ENCODE data around the gene RASGRP4.
A peak's percentile ranks its signal among the peaks of the same experiment; 100 is the strongest.

Gene RASGRP4

GRCh38 chr19:38362076-38362945, 63.7 kb downstream of the RASGRP4 start:
- Histone ChIP-seq H3K4me3 (ENCODE audit: low read depth, low read length) (peak overlapping the region; percentile 62), H3K36me3 (replicated peaks) (no peaks in the 10 kb centered on the region), H3K27ac (no peak overlapping the region), H3K27me3 (replicated peaks) (peaks cover 18% of the 10 kb centered on the region)
- in situ Hi-C loops (cut with HindIII; ENCODE audit: low pct_ligation_motif_present, low sequenced_read_pairs): no loop called here
- peak; percentile 62 for DNase-seq
- TF ChIP-seq CTCF (IDR thresholded peaks at IDR 0.05; ENCODE audit: low read depth, low read length, missing control alignments): no peak

GRCh38 chr19:38361633-38362075, 64.4 kb downstream of the RASGRP4 start:
- no peaks in the 10 kb centered on the region for H3K36me3 ChIP-seq (replicated peaks)
- in situ Hi-C loops (cut with HindIII; ENCODE audit: low pct_ligation_motif_present, low sequenced_read_pairs): no loop called here
- H3K27ac ChIP-seq: no peak overlapping the region
- peaks cover 18% of the 10 kb centered on the region for H3K27me3 ChIP-seq (replicated peaks)
- TF ChIP-seq CTCF (IDR thresholded peaks at IDR 0.05; ENCODE audit: low read depth, low read length, missing control alignments): peak; percentile 28
- peak; percentile 59 for DNase-seq
- H3K4me3 ChIP-seq (ENCODE audit: low read depth, low read length): peak overlapping the region; percentile 62

DNA sequence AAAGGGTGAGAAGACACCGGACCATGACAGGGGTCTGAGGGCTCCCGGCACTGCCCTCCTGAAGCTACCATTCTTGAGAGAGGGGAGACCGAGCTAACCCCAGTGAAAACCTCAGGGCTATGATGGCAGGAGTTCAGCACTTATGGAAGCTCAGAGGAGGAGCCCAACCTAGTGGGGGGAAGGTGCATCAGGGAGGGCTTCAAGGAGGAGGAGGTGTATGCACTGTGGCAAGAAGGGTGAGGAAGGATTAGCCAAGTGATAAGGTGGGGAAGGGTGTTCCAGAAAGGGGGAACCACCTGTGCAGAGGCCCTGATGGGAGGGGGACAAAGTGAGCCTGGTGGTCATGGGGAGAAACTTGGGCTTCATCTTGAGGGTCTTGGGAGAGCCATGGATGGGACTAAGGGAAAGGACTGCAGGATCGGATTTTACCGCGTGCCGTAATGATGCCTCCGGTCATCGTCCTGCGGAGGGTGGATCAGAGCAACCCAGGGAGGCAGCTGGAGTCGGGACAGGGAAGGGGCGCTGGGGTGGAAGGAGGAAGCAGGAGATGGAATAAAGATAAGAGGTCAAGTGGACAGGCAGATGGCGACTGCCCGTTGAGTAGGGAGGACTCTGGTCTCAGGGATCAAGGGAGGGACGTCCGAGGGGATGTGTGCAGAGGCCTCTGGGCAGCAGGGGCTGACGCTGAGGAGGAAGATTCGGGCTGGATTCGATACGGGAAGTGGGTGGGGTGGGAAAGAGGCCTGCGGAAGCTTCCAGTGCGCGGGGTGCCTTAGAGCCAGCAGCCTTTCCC, 65.0 kb downstream of the RASGRP4 start:
- Histone ChIP-seq H3K27ac (no peak overlapping the region), H3K4me3 (ENCODE audit: low read depth, low read length) (peak overlapping the region; percentile 62), H3K36me3 (replicated peaks) (no peaks in the 10 kb centered on the region), H3K27me3 (replicated peaks) (peaks cover 18% of the 10 kb centered on the region)
- in situ Hi-C loops (cut with HindIII; ENCODE audit: low pct_ligation_motif_present, low sequenced_read_pairs): no loop called here
- DNase-seq: no peak
- TF ChIP-seq CTCF (IDR thresholded peaks at IDR 0.05; ENCODE audit: low read depth, low read length, missing control alignments): no peak

DNA sequence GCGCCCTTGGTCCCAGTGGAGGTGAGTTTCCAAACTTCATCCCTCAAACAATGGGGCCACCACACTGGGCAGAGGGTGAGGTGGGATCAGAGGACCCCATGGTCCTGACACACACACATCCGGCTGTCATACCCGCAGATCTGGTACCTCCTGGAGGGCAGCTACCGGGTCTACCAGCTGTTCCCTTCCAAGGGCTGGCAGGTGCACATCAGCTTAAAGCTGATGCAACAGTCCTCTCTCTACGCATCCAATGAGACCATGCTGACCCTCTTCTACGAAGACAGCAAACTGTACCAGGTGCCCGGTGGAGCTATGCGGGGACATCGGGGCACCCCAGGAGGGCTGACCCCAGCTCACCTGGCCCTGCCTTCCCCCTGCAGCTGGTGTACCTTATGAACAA, 65.7 kb downstream of the RASGRP4 start:
- TF ChIP-seq CTCF (IDR thresholded peaks at IDR 0.05; ENCODE audit: low read depth, low read length, missing control alignments): no peak
- no peak overlapping the region for H3K4me3 ChIP-seq (ENCODE audit: low read depth, low read length)
- H3K36me3 ChIP-seq (replicated peaks): no peaks in the 10 kb centered on the region
- in situ Hi-C loops (cut with HindIII; ENCODE audit: low pct_ligation_motif_present, low sequenced_read_pairs): no loop called here
- DNase-seq: no peak
- no peak overlapping the region for H3K27ac ChIP-seq
- peaks cover 18% of the 10 kb centered on the region for H3K27me3 ChIP-seq (replicated peaks)

DNA sequence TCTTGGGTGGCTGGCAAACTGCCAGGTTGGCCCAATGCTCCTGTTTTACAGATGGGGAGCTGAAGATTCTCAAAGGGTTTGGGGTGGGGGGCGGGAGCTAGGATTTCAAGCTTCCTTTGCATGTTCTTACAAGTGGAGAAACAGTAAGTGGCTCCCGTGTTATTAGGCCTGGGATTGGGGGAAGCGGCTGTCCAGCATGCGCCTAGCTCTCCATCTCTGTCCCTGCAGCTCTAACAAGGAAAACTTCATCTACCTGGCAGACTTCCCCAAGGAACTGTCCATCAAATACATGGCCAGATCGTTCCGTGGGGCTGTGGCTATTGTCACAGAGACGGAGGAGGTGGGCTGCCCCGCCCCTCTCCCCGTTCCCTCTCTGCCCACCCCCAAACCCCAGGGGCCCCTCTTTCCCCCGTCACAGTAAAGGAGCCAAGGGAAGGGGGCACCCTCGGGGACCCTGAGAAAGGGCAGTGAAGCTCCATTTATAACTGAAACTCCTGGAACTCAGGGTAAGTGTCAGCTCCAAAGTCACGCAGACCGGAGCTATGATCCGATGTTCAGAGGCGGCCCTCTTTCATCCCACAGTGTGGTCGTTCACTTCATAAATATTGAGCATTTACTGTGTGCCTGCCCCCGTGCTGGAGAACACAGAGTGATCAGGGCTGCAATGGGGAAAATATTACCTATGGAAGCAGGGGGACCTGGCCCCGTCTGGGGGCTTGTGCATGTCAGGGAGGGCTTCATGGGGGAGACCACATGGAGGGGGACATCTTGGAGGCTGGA, 66.6 kb downstream of the RASGRP4 start:
- H3K36me3 ChIP-seq (replicated peaks): no peaks in the 10 kb centered on the region
- in situ Hi-C loops (cut with HindIII; ENCODE audit: low pct_ligation_motif_present, low sequenced_read_pairs): no loop called here
- no peak overlapping the region for H3K4me3 ChIP-seq (ENCODE audit: low read depth, low read length)
- no peak for TF ChIP-seq CTCF (IDR thresholded peaks at IDR 0.05; ENCODE audit: low read depth, low read length, missing control alignments)
- no peak overlapping the region for H3K27ac ChIP-seq
- no peak for DNase-seq
- peaks cover 18% of the 10 kb centered on the region for H3K27me3 ChIP-seq (replicated peaks)

All from brain microvascular endothelial cell (primary cell).